Measurements from ENCODE around the gene BAX. TPM values are rescaled to one million over a fixed set of nuclear protein-coding genes. Genes with fewer than 3 reads are reported as not detected.

BAX gene
- total RNA-seq, 4 donors from 2014 or later = 38.9 to 42.8 (median 42.4) TPM

DNA sequence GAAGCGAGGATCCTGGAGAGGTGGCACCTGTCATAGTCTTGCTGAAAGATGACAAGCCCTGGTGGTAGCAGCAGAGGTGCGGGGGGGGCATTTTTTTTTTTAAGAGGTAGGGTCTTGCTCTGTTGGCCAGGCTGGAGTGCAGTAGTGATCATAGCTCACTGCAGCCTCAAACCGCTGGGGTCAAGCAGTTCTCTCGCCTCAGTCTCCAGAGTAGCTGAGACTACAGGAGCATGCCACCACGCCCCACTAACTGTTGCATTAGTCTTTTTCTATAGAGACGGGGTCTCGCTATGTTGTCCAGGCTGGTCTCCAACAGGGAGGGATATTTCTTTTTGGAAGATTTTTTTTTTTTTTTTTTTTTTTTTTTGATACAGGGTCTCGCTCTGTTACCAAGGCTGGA, 3.3 kb downstream of the BAX start:
- Histone ChIP-seq H3K27me3 (no peaks in the 10 kb centered on the region), H3K36me3 (peaks cover 0 to 6% (median 0%) of the 10 kb centered on the region in 3 donors), H3K27ac (no peak overlapping the region), H3K4me1 (peaks cover 19 to 39% (median 20%) of the 10 kb centered on the region in 3 donors), H3K4me3 (no peak overlapping the region), H3K9me3 (no peaks in the 10 kb centered on the region)
- intact Hi-C loops (cut with DNase I) = no loop called here
- TF ChIP-seq, protein P1, sequence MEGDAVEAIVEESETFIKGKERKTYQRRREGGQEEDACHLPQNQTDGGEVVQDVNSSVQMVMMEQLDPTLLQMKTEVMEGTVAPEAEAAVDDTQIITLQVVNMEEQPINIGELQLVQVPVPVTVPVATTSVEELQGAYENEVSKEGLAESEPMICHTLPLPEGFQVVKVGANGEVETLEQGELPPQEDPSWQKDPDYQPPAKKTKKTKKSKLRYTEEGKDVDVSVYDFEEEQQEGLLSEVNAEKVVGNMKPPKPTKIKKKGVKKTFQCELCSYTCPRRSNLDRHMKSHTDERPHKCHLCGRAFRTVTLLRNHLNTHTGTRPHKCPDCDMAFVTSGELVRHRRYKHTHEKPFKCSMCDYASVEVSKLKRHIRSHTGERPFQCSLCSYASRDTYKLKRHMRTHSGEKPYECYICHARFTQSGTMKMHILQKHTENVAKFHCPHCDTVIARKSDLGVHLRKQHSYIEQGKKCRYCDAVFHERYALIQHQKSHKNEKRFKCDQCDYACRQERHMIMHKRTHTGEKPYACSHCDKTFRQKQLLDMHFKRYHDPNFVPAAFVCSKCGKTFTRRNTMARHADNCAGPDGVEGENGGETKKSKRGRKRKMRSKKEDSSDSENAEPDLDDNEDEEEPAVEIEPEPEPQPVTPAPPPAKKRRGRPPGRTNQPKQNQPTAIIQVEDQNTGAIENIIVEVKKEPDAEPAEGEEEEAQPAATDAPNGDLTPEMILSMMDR (IDR thresholded peaks at IDR 0.05) = no peak
- no peak for TF ChIP-seq POLR2A (IDR thresholded peaks at IDR 0.05)
- whole genome bisulfite sequencing, 2 donors = 96 to 97% methylated on average over 7 to 8 of the region's 8 CpGs
- DNase-seq = no peak

DNA sequence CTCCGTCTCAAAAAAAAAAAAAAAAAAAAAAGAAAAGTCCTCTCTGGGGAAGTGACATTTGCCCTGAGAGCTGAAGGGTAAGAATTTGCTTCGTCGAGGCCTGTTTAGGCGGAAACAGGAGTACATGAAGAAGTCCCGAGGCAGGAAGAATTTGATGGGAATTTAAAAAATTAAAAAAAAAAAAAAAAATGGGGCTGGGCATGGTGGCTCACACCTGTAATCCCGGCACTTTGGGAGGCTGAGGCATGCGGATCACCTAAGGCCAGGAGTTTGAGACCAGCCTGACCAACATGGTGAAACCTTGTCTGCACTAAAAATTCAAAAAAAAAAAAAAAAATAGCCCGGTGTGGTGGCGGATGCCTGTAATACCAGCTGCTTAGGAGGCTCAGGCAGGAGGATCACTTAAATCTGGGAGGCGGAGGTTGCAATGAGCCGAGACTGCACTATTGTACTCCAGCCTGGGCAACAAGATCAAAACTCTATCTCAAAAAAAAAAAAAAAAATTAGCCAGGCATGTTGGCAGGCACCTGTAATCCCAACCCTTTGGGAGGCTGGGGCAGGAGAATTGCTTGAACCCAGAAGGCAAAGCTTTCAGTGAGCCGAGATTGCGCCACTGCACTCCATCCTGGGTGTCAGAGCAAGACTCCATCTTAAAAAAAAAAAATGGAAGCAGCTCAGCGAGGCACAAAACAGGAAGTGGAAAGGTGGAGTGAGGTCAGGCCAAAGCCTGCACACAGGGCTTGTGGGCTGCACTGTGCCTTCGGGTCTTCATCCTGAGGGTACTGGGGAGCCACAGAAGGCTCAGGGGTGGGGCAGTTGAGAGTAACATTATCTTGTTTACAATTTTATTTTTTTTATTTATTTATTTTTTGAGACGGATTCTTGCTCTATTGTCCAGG, 4.9 kb downstream of the BAX start:
- Histone ChIP-seq H3K36me3 (peaks cover 0 to 6% (median 0%) of the 10 kb centered on the region in 3 donors), H3K27ac (no peak overlapping the region), H3K27me3 (no peaks in the 10 kb centered on the region), H3K9me3 (no peaks in the 10 kb centered on the region), H3K4me1 (peaks cover 32 to 49% (median 34%) of the 10 kb centered on the region in 3 donors), H3K4me3 (no peak overlapping the region)
- DNase-seq = no peak
- intact Hi-C loops (cut with DNase I) = no loop called here
- 74 to 80% methylated on average over 16 of the region's 16 CpGs for WGBS, 2 donors
- no peak for TF ChIP-seq POLR2A (IDR thresholded peaks at IDR 0.05)
- TF ChIP-seq, protein P1 (IDR thresholded peaks at IDR 0.05) = no peak

DNA sequence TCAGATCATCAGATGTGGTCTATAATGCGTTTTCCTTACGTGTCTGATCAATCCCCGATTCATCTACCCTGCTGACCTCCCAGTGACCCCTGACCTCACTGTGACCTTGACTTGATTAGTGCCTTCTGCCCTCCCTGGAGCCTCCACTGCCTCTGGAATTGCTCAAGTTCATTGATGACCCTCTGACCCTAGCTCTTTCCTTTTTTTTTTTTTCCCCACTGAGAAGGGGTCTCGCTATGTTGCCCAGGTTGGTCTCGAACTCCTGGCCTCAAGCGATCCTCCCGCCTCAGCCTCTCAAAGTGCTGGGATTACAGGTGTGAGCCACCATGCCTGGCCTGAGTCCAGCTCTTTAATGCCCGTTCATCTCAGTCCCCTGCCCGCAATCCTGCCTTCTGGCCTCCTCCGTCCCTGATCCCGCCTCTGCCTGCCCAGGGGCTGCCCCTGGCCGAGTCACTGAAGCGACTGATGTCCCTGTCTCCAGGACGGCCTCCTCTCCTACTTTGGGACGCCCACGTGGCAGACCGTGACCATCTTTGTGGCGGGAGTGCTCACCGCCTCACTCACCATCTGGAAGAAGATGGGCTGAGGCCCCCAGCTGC, 6.5 kb downstream of the BAX start:
- TF ChIP-seq POLR2A (IDR thresholded peaks at IDR 0.05) = no peak
- TF ChIP-seq, protein P1 (IDR thresholded peaks at IDR 0.05) = no peak
- H3K27me3 ChIP-seq = no peaks in the 10 kb centered on the region
- H3K4me1 ChIP-seq = peaks cover 26 to 44% (median 30%) of the 10 kb centered on the region in 3 donors
- no peaks in the 10 kb centered on the region for H3K9me3 ChIP-seq
- no peak for DNase-seq
- H3K36me3 ChIP-seq = peaks cover 0 to 6% (median 0%) of the 10 kb centered on the region in 3 donors
- intact Hi-C loops (cut with DNase I) = no loop called here
- peak overlapping the region in 3 of 4 donors; percentile 39 to 94 (median 84) for H3K27ac ChIP-seq
- H3K4me3 ChIP-seq = no peak overlapping the region
- WGBS, 2 donors = 70 to 80% methylated on average over 15 to 18 of the region's 19 CpGs

DNA sequence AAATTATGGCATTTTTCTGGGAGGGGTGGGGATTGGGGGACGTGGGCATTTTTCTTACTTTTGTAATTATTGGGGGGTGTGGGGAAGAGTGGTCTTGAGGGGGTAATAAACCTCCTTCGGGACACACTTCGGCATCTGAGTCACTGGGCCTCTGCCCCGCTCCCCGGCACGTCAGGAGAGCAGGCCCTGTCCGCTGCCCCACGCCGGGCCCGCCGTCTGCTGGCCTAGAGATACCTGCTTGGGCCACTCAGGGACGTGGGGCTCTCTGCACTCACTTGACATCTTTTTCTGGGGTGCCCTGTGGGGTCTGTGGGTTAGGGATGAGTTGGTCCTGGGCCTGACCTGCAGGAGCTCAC, 7.0 kb downstream of the BAX start:
- Histone ChIP-seq H3K27me3 (no peaks in the 10 kb centered on the region), H3K9me3 (no peaks in the 10 kb centered on the region), H3K4me1 (peaks cover 31 to 46% (median 35%) of the 10 kb centered on the region in 3 donors), H3K4me3 (no peak overlapping the region), H3K36me3 (peaks cover 0 to 7% (median 0%) of the 10 kb centered on the region in 3 donors), H3K27ac (peak overlapping the region; percentile 84 to 95 (median 94))
- no peak for DNase-seq
- intact Hi-C loops (cut with DNase I) = no loop called here
- TF ChIP-seq POLR2A (IDR thresholded peaks at IDR 0.05) = no peak
- TF ChIP-seq, protein P1 (IDR thresholded peaks at IDR 0.05) = no peak
- 79 to 84% methylated on average over 9 to 10 of the region's 12 CpGs for WGBS, 2 donors

Measured in esophagus squamous epithelium (tissue), 5 donors.